Chondrocyte (in vitro differentiated cells): ENCODE results near the gene PJA2. TPM values are rescaled to one million over a fixed set of nuclear protein-coding genes. Genes with fewer than 3 reads are reported as not detected.

ENCODE experiments used
- DNase-seq: peaks from one replicate; pipeline ENCODE4 v3.0.0; 2021; ENCODE audit warnings: mixed read lengths, low spot score
- H3K27ac Mint-ChIP-seq: one replicate; pipeline ENCODE4 v1.8.0; 2021; ENCODE audit warnings: mild to moderate bottlenecking, moderate library complexity, mixed read lengths; ENCODE audit not compliant: unreplicated experiment
- H3K27me3 Mint-ChIP-seq: 2 replicates; pipeline ENCODE4 v1.8.0; 2021; ENCODE audit warnings: low read depth, mixed read lengths
- H3K36me3 Mint-ChIP-seq: 2 replicates; pipeline ENCODE4 v1.8.0; 2021; ENCODE audit warnings: low read depth, mixed read lengths
- H3K4me1 Mint-ChIP-seq: 2 replicates; pipeline ENCODE4 v1.8.0; 2021; ENCODE audit warnings: low read depth, mild to moderate bottlenecking, mixed read lengths
- H3K4me3 Mint-ChIP-seq: one replicate; pipeline ENCODE4 v1.8.0; 2021; ENCODE audit warnings: mild to moderate bottlenecking, moderate library complexity, mixed read lengths; ENCODE audit not compliant: unreplicated experiment
- H3K9me3 Mint-ChIP-seq: 2 replicates; pipeline ENCODE4 v1.8.0; 2021; ENCODE audit warnings: low read depth, mixed read lengths
- CTCF ChIP-seq: fragments of 200-600 bp; sonication (generic); IDR thresholded peaks from 2 replicates; pipeline ENCODE4 v1.5.0; 2021; ENCODE audit warnings: antibody characterized with exemption, mild to moderate bottlenecking, moderate library complexity
- total RNA-seq: library from RNA; stranded (reverse); gene quantifications from 3 replicates; pipeline ENCODE4 v1.2.1, GENCODE V29; 2021

The PJA2 gene
- total RNA-seq, 1 donor from 2014 or later: 110 TPM

- Mint-ChIP-seq H3K27ac (peak overlapping the region; percentile 99), H3K4me1 (peaks cover 58% of the 10 kb centered on the region), H3K36me3 (peaks cover 3% of the 10 kb centered on the region), H3K27me3 (no peaks in the 10 kb centered on the region), H3K4me3 (peak overlapping the region; percentile 95), H3K9me3 (no peaks in the 10 kb centered on the region)
- DNase-seq: no peak
- no peak for TF ChIP-seq CTCF
These were observed 3.1 kb downstream of the PJA2 start for GRCh38 chr5:109406719-109407118.

GRCh38 chr5:109404428-109404960, 5.3 kb downstream of the PJA2 start:
- no peak overlapping the region for H3K4me3 Mint-ChIP-seq
- H3K27me3 Mint-ChIP-seq: no peaks in the 10 kb centered on the region
- no peak for TF ChIP-seq CTCF
- H3K36me3 Mint-ChIP-seq: peaks cover 3% of the 10 kb centered on the region
- no peaks in the 10 kb centered on the region for H3K9me3 Mint-ChIP-seq
- peaks cover 64% of the 10 kb centered on the region for H3K4me1 Mint-ChIP-seq
- DNase-seq: no peak
- H3K27ac Mint-ChIP-seq: peak overlapping the region; percentile 54

- H3K4me1 Mint-ChIP-seq: peaks cover 72% of the 10 kb centered on the region
- no peak overlapping the region for H3K4me3 Mint-ChIP-seq
- H3K9me3 Mint-ChIP-seq: no peaks in the 10 kb centered on the region
- H3K27me3 Mint-ChIP-seq: no peaks in the 10 kb centered on the region
- TF ChIP-seq CTCF: no peak
- H3K36me3 Mint-ChIP-seq: peaks cover 2% of the 10 kb centered on the region
- no peak for DNase-seq
- H3K27ac Mint-ChIP-seq: no peak overlapping the region
These were observed 6.3 kb downstream of the PJA2 start for GRCh38 chr5:109403469-109403868.

GRCh38 chr5:109399092-109399759, 10.5 kb downstream of the PJA2 start:
- Mint-ChIP-seq H3K36me3 (peaks cover 2% of the 10 kb centered on the region), H3K27me3 (no peaks in the 10 kb centered on the region), H3K27ac (peak overlapping the region; percentile 74), H3K4me1 (peaks cover 59% of the 10 kb centered on the region), H3K4me3 (no peak overlapping the region), H3K9me3 (no peaks in the 10 kb centered on the region)
- no peak for TF ChIP-seq CTCF
- DNase-seq: no peak

- no peak for DNase-seq
- H3K27ac Mint-ChIP-seq: no peak overlapping the region
- H3K9me3 Mint-ChIP-seq: no peaks in the 10 kb centered on the region
- peaks cover 60% of the 10 kb centered on the region for H3K4me1 Mint-ChIP-seq
- H3K4me3 Mint-ChIP-seq: no peak overlapping the region
- H3K36me3 Mint-ChIP-seq: peaks cover 2% of the 10 kb centered on the region
- no peaks in the 10 kb centered on the region for H3K27me3 Mint-ChIP-seq
- TF ChIP-seq CTCF: no peak
These were observed 12.8 kb downstream of the PJA2 start for GRCh38 chr5:109396965-109397364.
